HG03354 (cell line): ENCODE data around the gene CLTA.
"Not testable (repeated sequence)": the region's sequence is repeated elsewhere in the genome, so short reads cannot be mapped to it uniquely, and the experiment has no call there.

Source experiments
- ATAC-seq: cut with Tn5 transposase; IDR thresholded peaks from one replicate; pipeline ENCODE4 v1.9.1; 2021; ENCODE audit warnings: mild to moderate bottlenecking; ENCODE audit not compliant: unreplicated experiment, poor library complexity, severe bottlenecking

CLTA gene

DNA sequence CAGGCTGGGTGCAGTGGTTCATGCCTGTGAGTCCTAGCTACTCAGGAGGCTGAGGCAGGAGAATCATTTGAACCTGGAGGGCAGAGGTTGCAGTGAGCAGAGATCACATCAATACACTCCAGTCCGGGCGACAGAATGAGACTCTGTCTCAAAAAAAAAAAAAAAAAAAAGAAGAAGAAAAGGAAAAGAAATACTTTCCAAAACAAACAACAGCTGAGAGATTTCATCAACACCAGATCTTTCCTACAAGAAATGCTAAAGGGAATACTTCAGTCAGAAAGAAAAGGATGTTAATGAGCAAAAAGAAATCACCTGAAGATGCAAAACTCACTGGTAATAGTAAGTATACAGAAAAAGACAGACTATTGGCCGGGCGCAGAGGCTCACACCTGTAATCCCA lies 13.2 kb upstream of the CLTA start:
- ATAC-seq, result no peak

DNA sequence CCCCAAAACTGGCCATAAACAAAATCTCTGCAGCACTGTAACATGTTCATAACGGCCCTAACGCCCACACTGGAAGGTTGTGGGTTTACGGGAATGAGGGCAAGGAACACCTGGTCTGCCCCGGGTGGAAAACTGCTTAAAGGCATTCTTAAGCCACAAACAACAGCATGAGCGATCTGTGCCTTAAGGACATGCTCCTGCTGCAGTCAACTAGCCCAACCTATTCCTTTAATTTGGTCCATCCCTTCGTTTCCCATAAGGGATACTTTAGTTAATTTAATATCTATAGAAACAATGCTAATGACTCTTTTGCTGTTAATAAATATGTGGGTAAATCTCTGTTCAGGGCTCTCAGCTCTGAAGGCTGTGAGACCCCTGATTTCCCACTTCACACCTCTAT lies 10.5 kb upstream of the CLTA start:
- ATAC-seq, result not testable (repeated sequence)

DNA sequence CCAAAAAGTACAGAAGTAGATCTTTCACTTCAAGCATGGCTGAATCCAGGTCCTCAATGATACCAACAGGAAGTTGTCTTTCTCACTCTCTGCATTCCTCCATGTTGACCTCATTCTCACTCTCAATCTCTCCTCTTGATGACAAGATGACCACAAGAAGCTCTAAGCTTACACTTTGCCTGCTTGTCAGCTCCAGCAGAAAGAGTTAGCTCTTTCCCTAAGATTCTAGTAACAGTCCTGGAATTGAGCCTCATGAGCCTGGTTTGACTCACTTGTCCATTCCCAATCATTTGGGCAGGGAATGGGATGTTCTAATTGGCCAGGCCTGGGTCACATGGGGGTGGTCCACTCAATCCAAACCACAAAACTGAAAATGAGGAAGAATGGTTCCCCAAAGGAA lies 3.3 kb upstream of the CLTA start:
- no peak for ATAC-seq

DNA sequence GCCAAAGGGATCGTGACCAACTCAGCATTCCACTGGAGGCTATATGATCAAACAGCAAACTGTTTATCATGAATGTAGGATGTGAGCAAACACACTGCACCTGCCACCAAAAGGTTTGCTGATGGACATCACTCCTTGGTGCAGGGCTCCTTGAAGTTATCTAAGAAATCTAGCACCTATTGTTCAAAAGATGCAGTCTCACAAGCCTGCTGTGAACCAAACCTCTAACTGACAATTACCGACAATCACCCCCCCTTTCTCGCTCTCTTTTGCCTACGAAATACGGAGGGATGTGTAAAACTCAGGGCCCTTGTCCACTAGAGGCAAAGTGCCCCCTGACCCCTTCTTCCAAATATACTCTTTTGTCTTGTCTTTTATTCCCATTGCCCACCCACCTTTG lies 2.5 kb upstream of the CLTA start:
- ATAC-seq, result no peak

DNA sequence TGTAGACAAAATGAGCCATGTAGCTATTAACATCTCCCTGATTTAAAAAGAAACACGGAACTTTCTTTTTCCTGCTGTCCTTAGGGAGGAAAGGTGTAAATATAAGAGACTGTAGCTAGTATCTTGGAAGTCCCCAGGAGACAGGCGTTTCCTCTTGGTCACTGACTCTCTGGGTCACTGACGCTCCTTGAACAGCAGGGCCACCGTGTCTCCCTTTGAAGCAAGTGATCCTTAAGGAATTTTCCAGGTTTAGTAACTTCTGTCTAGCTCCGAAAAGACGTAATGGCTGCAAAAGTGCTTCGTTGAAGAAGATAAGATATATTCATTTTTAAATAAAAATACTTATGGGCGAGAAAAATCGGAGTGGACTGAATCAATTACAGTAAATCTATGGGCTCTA lies 745 bp upstream of the CLTA start:
- ATAC-seq, result no peak

DNA sequence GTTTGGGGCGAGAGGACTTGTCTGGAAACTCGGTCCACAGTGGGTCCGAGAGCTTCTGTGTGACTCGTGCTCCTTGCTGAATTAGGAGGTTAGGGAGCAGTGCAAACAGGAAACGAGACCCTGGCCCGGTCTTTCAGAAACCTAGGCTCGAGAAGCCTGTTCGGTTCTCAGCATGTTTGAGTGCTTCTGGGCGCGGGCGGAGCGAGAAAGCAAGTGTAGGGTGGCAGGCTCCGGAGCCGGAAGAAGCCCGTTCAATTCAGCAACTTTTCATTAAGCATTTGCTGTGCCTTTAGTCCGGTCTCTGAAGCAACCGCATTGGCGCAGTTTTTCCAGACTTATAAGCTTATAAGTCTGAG lies 547 bp downstream of the CLTA start:
- peak; percentile 24 for ATAC-seq

DNA sequence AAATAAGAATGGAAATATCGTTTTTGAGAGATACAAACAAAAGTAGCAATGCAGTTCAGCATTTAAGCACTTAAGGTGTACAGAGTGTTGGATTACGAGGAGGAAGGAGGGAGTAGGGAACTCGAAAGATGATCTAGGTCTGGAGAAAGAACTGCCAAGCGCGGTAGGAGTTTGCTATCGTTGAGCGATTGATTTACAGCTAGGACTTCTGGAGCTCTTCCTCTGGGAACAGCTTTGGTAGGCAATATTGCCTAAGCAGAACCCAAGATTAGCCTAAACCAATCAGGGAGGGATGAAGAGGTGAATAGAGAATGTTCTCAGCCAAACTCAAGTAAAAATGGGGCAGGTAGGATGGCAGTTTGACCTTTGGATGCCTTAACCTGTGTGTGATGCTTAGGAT lies 965 bp downstream of the CLTA start:
- ATAC-seq, result no peak

DNA sequence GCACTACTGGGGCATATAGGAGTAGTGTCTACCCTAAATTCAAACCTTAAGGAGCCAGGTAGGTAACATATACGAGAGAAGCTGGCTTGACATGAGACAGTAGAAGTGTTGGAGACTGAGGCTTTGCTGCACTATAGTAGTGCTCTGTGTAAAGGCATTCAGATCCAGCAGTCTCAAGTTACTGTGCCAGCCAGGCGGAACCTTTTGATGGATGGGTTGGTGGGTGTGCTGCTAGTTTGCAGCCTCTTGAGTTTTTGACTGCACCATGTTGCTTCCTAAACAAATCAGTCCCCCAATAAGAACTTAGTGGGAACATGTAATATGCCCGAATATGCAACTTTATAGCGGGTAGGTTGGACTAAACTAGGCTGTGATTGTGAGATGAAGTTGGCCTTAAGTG lies 1.5 kb downstream of the CLTA start:
- no peak for ATAC-seq

DNA sequence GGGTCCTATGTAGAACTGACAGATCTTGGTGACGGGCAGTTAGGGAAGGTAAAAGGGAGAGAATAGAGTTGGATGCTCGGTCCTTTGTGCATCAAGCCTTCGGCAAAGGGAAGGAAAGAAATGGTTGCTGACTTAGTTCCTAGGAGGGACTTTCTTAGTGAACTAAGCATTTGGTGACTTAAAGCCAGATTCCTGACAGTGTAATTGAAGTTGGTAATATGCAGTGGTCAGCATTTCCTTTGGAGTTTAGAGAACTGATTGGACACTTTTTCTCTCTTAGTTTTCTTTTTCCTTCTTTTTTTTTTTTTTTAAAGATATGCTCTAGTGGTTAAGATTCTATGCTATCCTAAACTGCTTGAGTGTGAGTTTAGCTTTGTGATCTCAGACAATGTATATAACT lies 2.3 kb downstream of the CLTA start:
- ATAC-seq, result no peak

DNA sequence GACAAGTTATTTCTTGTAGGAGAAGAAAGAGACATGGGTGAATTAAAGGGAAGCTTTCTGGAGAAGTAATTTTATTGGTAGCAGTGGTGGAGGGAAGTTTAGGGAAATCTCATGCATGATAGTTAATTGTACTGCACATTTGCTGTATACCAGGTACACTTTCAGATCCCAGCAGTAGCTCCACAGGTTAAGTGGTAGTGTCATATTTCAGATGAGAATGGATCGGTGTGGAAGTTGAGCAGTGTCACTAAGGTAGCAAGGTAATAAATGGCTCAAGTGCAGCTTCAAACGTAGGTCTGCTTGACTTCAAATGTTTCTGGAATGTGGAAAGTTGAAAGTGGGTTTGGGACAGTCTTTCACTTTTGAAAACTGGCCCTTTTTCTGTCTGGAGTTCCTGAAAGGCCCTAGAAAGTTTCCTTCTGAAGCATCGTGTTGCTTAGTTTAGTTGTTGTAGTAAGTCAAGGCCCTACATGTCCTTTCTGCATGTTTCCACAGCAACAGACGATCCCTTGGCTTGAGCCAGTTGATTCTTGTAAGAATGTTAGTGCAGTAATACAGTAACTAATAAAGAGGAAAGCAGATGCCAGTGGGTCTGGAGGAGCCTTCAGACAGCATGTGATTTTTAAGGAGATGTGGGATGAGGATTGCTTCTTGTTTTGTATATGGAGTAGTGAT lies 3.7 kb downstream of the CLTA start:
- no peak for ATAC-seq

DNA sequence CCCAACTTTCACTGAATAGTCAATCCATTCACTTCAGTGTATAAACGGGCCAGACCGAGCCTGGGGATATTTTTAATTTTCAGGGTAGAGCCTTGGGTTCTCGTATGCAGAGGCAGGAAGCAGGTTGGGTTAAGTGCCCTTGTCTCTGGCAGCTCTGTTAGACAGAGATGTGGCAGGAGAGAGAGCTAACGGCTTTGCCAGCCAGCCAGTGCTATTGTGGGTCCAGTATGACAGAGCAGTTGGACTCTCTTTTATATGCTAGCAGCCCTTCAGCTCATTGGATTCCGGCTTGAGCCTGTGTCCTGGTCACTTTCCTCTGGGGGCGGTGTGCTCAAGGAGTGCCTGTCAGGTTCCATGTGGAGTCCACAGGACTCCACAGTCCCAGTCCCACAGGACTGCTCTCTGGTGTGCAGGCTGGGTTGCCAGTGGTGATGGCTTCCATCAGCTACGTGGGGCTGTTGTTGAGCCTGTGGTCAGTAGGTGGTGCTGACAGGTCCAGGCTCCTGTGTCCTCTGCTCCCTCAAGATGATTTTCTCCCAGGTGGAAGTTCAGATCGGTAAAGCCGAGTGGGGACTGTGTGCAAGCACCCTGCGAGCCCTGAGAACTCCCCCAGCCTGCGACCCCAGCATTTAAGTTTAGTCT lies 14.3 kb downstream of the CLTA start:
- ATAC-seq, result no peak

DNA sequence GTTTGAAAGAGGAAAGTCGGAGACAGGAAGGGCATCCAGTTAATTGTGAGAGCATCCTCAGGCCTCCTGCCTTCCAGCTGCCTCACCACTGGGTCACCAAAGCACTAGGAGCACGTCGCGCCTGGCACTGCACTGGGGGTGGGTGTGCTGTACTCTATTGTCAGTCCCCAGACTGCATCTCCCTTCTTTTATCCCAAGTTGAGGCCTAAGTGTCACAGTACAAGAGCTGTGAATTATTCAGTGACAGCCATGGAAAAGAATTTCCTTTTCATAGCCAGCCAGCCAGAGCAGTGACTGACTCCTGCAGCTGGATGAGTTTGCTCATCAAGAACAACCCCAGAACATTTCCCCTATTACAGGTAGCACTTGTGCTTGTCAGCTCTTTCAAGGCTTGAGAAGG lies 16.3 kb downstream of the CLTA start:
- no peak for ATAC-seq

DNA sequence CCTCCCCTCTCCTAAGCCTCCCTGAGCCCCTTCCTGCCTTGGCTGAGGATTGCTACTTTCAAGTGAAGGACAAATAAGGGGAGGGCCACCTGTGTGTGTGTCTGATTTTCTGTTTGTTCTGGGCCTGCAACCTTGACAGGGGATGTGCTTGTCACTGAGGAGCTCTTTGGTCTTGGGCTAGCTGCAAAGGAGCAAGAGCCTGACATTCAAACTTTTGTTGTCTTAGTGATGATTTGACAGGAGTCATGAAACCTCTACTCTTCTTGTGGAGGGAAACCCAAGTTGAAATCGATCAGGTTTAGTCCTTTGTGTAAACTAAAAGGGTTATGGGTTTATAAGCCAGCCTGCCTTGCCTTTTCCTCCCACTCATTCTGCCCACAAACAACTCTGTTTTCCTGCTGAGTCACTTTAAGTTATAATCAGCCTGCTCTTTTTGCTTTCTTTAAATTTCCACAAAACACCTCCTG lies 16.9 kb downstream of the CLTA start:
- ATAC-seq, result no peak

DNA sequence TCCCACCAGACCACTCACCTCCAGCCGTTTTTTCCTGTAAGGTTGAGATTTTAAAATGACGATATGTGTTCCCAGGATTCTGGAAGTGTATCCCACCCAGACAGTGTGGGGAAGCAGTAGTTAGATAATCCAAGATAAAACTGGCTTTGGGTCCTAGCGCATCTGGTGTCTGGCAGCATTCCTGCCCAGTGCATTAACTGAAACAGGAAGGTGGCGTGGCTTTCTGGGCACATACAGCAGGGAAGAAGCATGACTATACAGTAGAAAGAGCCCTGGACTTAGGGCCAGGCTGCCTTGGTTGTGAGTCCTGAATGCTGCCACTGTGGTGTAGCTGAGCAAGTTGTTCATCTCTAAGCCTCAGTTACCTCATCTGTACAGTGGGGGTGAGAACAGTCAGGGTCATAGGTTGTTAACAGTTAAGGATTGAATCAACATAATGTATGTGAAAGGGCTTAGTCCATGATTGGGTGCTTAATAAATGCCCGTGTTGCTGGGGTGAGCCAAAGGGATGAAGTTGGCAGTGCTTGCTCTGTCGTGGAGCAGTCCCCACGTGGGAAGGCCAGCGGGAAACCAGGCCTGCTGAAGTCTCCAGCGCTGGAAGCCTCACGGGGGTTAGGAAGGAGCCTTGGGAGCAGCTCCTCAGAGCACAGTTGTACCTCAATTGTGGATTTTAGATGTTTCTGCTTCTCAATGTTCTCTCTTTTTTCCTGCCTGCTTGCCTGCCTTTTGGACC lies 18.0 kb downstream of the CLTA start:
- no peak for ATAC-seq

DNA sequence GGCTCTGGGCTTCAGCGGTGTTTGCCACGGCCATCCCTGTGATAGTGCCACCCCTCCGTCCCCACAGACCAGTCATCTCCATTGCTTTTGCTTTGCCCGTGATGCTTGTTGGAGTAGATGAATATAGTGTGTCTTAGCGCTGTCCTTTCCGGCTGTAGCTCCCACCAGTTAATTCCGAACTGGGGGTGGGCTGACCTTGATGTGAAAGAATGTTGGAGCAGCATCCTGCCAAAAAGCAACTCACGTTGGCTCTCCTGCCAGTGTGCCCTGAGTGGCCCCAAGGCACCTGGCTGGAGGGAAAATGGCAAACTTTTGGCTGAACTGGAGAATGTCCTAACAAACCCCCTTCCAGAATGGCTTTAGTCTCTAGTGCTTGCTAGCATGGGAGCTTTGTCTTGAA lies 20.0 kb downstream of the CLTA start:
- ATAC-seq, result no peak

DNA sequence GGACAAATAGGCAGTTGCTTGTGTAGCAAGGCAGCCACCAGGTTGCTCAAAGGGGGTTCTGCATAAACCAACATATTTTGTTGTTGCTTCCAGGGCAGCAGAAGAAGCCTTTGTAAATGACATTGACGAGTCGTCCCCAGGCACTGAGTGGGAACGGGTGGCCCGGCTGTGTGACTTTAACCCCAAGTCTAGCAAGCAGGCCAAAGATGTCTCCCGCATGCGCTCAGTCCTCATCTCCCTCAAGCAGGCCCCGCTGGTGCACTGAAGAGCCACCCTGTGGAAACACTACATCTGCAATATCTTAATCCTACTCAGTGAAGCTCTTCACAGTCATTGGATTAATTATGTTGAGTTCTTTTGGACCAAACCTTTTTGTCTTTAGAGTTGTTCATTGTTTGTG lies 20.8 kb downstream of the CLTA start:
- ATAC-seq, result no peak

DNA sequence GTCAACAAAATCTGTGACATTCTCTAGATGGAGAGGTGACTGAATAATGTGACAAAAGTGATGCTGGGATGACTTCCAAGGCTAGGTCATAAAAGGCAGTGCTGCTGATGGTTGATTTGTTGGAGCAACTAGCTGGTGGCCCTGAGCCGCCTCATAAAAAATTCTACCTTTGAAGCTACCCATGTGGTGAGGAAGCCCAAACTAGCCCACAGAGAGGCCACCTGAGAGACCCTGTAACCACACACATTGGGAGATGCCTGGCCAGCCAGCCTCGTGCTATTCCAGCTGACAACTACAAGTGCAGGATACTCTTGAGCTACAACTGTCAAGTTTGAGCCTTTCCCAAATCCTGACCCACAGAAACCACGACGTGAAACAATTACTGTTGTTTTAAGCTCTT lies 22.7 kb downstream of the CLTA start:
- no peak for ATAC-seq

DNA sequence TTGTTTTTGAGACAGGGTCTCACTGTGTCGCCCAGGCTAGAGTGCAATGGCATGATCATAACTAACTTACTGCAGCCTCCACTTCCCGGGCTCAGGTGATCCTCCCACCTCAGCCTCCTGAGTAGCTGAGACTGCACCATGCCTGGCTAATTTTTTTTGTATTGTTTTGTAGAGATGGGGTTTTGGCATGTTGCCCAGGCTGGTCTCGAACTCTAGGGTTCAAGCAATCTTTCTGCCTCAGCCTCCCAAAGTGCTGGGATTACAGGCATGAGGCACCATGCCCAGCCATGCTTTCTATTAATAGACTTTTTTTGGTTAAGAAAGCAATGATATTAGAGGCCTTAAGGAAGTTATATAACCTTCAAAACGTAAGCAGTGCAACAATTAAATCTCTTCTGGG lies 23.3 kb downstream of the CLTA start:
- no peak for ATAC-seq

DNA sequence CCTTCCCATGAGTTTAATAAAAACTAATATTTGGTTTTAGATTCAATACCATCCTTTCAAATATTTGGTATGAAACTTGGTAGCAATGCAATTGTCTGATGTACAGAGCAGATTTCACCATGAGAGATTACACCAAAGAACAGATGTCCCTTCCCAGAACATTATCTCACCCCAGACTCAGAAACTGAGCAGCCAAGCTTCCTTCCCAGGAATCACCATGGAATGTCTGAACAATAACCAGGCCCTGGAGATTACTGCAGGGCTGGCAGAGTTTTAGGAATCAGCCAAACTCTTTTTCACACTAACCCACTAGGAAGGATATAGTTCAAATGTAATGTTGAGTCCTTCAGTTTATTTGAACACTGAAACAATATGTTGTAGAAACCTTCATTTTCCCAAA lies 23.9 kb downstream of the CLTA start:
- no peak for ATAC-seq

DNA sequence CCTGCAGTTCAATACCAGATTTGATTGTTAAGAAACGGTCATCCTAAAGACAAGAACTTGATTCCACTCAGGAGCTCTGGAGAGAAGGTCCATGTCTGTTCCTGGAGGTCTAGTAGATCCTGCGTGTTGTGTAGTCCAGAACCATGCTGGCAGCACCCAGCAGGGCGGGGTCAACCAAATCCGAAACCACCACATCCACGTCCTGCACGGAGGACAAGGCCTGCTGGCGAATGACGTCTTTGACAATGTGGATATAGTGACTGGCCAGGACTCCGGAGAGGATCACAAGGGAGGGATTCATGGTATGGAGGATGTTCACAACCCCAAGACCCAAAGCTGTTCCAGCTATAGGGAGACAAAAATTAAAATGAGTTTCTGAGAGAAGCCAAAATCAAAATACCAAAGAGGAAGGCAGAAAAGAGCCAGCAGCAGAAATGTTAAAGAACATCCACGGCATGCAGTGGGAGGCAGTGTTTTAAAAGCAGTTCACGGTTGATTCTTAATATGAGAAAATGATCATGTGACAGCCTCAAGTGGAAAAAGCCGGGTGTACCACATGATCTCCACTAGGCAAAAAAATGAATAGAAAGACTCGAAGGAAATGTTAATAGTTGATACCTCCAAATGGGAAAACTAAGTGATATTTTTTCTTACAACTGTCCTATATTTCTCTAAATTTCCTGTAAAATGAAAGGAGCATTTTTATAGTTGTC lies 26.7 kb downstream of the CLTA start:
- no peak for ATAC-seq

DNA sequence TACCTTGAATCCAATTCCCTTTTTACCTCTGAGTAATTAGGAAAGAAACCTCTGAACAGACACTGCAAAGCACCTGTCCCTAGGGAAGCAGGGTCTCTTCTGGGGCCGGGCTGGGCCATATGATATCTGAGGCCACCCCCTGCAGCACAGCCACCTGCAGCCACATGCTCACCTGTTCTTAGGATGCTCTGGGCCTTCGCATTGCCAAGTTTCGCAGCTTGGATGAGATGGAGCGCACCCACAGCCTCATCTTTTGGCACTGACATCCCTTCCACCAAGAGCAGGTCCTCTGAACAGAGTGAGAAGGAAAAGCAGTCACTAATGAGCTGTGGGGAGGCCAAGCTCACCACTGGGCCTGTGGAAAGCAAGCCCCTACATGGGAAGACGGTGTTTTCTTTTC lies 27.3 kb downstream of the CLTA start:
- no peak for ATAC-seq
